HCT116 (cell line): ENCODE results near the gene BTBD9. TPM values are rescaled to one million over a fixed set of nuclear protein-coding genes. Genes with fewer than 3 reads are reported as not detected.

ENCODE experiments used
- ATAC-seq: fragments of 200-7000 bp; cut with Tn5 transposase; 2 replicates; pipeline ENCODE4 v1.9.1; 2020; ENCODE audit warnings: mild to moderate bottlenecking, moderate library complexity
- BruUV-seq: library from RNA; stranded (reverse); fragments of 400-500 nt; replicated peaks from 2 replicates; lab custom pipeline; 2021; lab: Mats Ljungman, UMichigan
- CTCF ChIA-PET: fragments of 300-600 bp; sonication (Branson Sonifier 250); formaldehyde crosslinking; loops from one replicate; lab custom pipeline; 2021; ENCODE audit warnings: antibody characterized with exemption; lab: Charles Lee
- POLR2A ChIA-PET: fragments of 300-600, 350-600 bp; sonication (Branson Sonifier 250); formaldehyde crosslinking; loops from one replicate; lab custom pipeline; 2021; ENCODE audit warnings: antibody characterized with exemption; lab: Charles Lee
- RAD21 ChIA-PET, 2 experiments: fragments of 300-600 bp; sonication (Branson Sonifier 250); formaldehyde crosslinking; loops; one replicate each; lab custom pipeline; 2023; ENCODE audit warnings: low total read pairs in 2 of 2; ENCODE audit not compliant: uncharacterized antibody in 2 of 2, unreplicated experiment in 2 of 2, low non-redundant PET in 1 of 2; lab: Charles Lee
- DNase-seq: peaks from one replicate; pipeline ENCODE4 v3.0.0-alpha.2; 2010; ENCODE audit warnings: low read depth, low spot score
- H2AFZ ChIP-seq: fragments of 200-600 bp; shearing (Covaris generic), sonication (generic); 2 replicates; pipeline ENCODE4 v1.6.1; 2017; ENCODE audit warnings: low read depth, mixed run types, mixed read lengths, antibody characterized with exemption, low read length; ENCODE audit not compliant: poor library complexity, severe bottlenecking
- H3K27ac ChIP-seq: 2 replicates; pipeline ENCODE4 v1.5.1; 2012; ENCODE audit warnings: low read depth, low read length
- H3K27me3 ChIP-seq: fragments of 200-600 bp; sonication (generic); 2 replicates; pipeline ENCODE4 v1.6.1; 2016; ENCODE audit warnings: mixed run types, low read length, mixed read lengths; ENCODE audit not compliant: insufficient read depth
- H3K36me3 ChIP-seq, 2 experiments: fragments of 200-500 bp in 1 of 2; fragments of 200-600 bp in 1 of 2; sonication (Bioruptor generic) in 1 of 2; sonication (generic) in 1 of 2; 2 replicates each; pipeline versions ENCODE4 v1.5.1 to v1.6.1; 2014 to 2016; ENCODE audit warnings: low read length in 2 of 2, inconsistent platforms in 1 of 2, mixed read lengths in 1 of 2, mixed run types in 1 of 2; ENCODE audit not compliant: insufficient read depth in 2 of 2, control insufficient read depth in 1 of 2
- H3K4me1 ChIP-seq, 2 experiments: fragments of 200-600 bp in 1 of 2; sonication (generic) in 1 of 2; 2 replicates each; pipeline versions ENCODE4 v1.5.1 to v1.6.1; 2012 to 2017; ENCODE audit warnings: low read length in 2 of 2, inconsistent platforms in 1 of 2, mild to moderate bottlenecking in 1 of 2, mixed read lengths in 1 of 2, mixed run types in 1 of 2, moderate library complexity in 1 of 2; ENCODE audit not compliant: insufficient read depth in 2 of 2, control insufficient read depth in 1 of 2
- H3K4me2 ChIP-seq: fragments of 200-600 bp; sonication (generic); 2 replicates; pipeline ENCODE4 v1.6.1; 2017; ENCODE audit warnings: mixed run types, low read length, mixed read lengths
- H3K4me3 ChIP-seq, 2 experiments: fragments of 200-600 bp in 1 of 2; sonication (generic) in 1 of 2; replicated peaks in 1 of 2; 2 replicates each; pipeline ENCODE4 v1.5.1; 2011 to 2016; ENCODE audit warnings: low read length in 2 of 2, control low read depth in 1 of 2, low read depth in 1 of 2, mild to moderate bottlenecking in 1 of 2, mixed read lengths in 1 of 2, mixed run types in 1 of 2
- H3K79me2 ChIP-seq: fragments of 200-600 bp; sonication (generic); 2 replicates; pipeline ENCODE4 v1.6.1; 2017; ENCODE audit warnings: mild to moderate bottlenecking, mixed run types, low read length, moderate library complexity, mixed read lengths; ENCODE audit not compliant: insufficient read depth
- H3K9ac ChIP-seq: fragments of 200-600 bp; sonication (generic); 2 replicates; pipeline ENCODE4 v1.6.1; 2016; ENCODE audit warnings: low read length, mixed read lengths
- H3K9me2 ChIP-seq: fragments of 200-600 bp; sonication (generic), shearing (Covaris generic); 2 replicates; pipeline ENCODE4 v1.6.1; 2017; ENCODE audit warnings: mixed run types, mild to moderate bottlenecking, moderate library complexity; ENCODE audit not compliant: insufficient read depth
- H3K9me3 ChIP-seq, 2 experiments: fragments of 200-500 bp in 1 of 2; fragments of 200-600 bp in 1 of 2; sonication (Bioruptor generic) in 1 of 2; sonication (generic) in 1 of 2; 2 replicates each; pipeline ENCODE4 v1.6.1; 2014 to 2017; ENCODE audit warnings: low read length in 2 of 2, mixed read lengths in 2 of 2, inconsistent platforms in 1 of 2, low read depth in 1 of 2, mild to moderate bottlenecking in 1 of 2, mixed run types in 1 of 2, moderate library complexity in 1 of 2; ENCODE audit not compliant: control insufficient read depth in 1 of 2, insufficient read depth in 1 of 2
- H4K20me1 ChIP-seq: fragments of 200-600 bp; sonication (generic), shearing (Covaris generic); 2 replicates; pipeline ENCODE4 v1.6.1; 2017; ENCODE audit warnings: mixed run types, mild to moderate bottlenecking, moderate library complexity; ENCODE audit not compliant: insufficient read depth
- CBX3 ChIP-seq: IDR thresholded peaks from 2 replicates; pipeline ENCODE4 v1.6.1; 2012; ENCODE audit warnings: low read depth
- CEBPB ChIP-seq: IDR thresholded peaks from 2 replicates; pipeline ENCODE4 v1.6.1; 2012; ENCODE audit warnings: low read depth
- ELF1 ChIP-seq: IDR thresholded peaks from 2 replicates; pipeline ENCODE4 v1.6.1; 2012; ENCODE audit warnings: low read depth, borderline replicate concordance
- EZH2phosphoT487 ChIP-seq: fragments of 200-600 bp; IDR thresholded peaks from 2 replicates; pipeline ENCODE4 v1.6.1; 2018; ENCODE audit warnings: antibody characterized with exemption, borderline replicate concordance
- FOSL1 ChIP-seq: IDR thresholded peaks from 2 replicates; pipeline ENCODE4 v1.6.1; 2012; ENCODE audit warnings: low read depth
- JUND ChIP-seq: IDR thresholded peaks from 2 replicates; pipeline ENCODE4 v1.6.1; 2012
- RAD21 ChIP-seq: IDR thresholded peaks from 2 replicates; pipeline ENCODE4 v1.6.1; 2012; ENCODE audit warnings: low read depth, mild to moderate bottlenecking
- SP1 ChIP-seq: IDR thresholded peaks from 2 replicates; pipeline ENCODE4 v1.6.1; 2012; ENCODE audit warnings: low read depth
- SRF ChIP-seq: IDR thresholded peaks from 2 replicates; pipeline ENCODE4 v1.6.1; 2012; ENCODE audit warnings: low read depth
- ZFX ChIP-seq: fragments of 450-650 bp; IDR thresholded peaks from 2 replicates; pipeline ENCODE4 v1.6.1; 2017
- ZNF274 ChIP-seq: fragments of 200-500 bp; sonication (Bioruptor generic); IDR thresholded peaks from 2 replicates; pipeline ENCODE4 v1.6.1; 2014; ENCODE audit warnings: mild to moderate bottlenecking, low read depth, low read length, inconsistent platforms
- intact Hi-C: fragments of 100-400 bp; cut with micrococcal nuclease; formaldehyde crosslinking; loops from 2 replicates; pipeline ENCODE4 v1.10.0; 2022
- total RNA-seq: library from RNA; stranded (reverse); gene quantifications from one replicate; pipeline ENCODE4 v1.2.1, GENCODE V29; 2021; ENCODE audit not compliant: unreplicated experiment
- TF ChIP-seq, protein P1 (sequence below): IDR thresholded peaks from 2 replicates; pipeline ENCODE4 v1.6.1; 2012; ENCODE audit warnings: low read depth
- TF ChIP-seq, protein P2 (sequence below): IDR thresholded peaks from 2 replicates; pipeline ENCODE4 v1.6.1; 2012
- TF ChIP-seq, protein P3 (sequence below), 3 experiments: fragments of 200-600 bp in 1 of 3; sonication (generic) in 1 of 3; IDR thresholded peaks in 2 of 3; conservative IDR thresholded peaks in 1 of 3; 2 replicates each; pipeline ENCODE4 v1.5.1; 2012 to 2017; ENCODE audit warnings: low read depth in 2 of 3, low read length in 2 of 3, antibody characterized with exemption in 1 of 3, borderline replicate concordance in 1 of 3, control low read depth in 1 of 3, mild to moderate bottlenecking in 1 of 3, mixed read lengths in 1 of 3, mixed run types in 1 of 3, moderate library complexity in 1 of 3; ENCODE audit not compliant: insufficient read depth in 1 of 3

The BTBD9 gene
- total RNA-seq, 1 experiment from 2014 or later: 10.9 TPM

DNA sequence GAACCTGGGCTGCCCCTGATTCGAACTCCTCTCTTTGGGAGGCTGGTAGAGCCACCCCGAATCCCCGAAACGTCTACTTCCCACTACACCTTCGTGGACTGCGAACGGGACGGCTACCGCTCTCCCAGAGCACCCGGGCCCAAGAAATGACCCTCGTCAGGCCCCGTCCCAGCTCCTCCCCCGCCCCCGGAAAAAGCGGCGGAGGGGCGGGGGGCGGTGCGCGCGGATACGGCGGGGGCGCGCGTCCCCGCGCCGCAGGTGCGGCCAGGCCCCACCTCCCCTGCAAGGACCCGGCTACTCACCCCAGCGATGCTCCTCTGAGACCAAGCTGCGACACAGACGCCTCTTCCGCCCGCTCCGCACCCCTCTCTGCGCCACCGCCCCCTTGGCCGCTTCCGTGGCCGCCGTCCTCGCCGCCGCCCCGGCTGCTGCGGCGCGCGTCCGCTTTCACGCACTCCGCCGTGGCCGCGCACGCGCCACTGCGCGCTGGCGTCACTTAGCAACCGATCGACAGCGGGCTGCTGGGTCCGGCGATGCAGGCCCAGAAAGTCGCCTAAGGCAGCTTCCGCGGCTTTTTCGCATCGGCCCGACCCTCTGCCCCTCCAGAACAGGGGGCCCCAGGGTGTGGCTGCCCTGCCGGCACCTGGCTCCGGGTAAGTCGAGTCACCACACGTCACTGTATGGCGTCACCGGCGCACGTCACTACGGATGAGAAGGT, at the start of gene BTBD9 (continued):
- TF ChIP-seq, protein P1, sequence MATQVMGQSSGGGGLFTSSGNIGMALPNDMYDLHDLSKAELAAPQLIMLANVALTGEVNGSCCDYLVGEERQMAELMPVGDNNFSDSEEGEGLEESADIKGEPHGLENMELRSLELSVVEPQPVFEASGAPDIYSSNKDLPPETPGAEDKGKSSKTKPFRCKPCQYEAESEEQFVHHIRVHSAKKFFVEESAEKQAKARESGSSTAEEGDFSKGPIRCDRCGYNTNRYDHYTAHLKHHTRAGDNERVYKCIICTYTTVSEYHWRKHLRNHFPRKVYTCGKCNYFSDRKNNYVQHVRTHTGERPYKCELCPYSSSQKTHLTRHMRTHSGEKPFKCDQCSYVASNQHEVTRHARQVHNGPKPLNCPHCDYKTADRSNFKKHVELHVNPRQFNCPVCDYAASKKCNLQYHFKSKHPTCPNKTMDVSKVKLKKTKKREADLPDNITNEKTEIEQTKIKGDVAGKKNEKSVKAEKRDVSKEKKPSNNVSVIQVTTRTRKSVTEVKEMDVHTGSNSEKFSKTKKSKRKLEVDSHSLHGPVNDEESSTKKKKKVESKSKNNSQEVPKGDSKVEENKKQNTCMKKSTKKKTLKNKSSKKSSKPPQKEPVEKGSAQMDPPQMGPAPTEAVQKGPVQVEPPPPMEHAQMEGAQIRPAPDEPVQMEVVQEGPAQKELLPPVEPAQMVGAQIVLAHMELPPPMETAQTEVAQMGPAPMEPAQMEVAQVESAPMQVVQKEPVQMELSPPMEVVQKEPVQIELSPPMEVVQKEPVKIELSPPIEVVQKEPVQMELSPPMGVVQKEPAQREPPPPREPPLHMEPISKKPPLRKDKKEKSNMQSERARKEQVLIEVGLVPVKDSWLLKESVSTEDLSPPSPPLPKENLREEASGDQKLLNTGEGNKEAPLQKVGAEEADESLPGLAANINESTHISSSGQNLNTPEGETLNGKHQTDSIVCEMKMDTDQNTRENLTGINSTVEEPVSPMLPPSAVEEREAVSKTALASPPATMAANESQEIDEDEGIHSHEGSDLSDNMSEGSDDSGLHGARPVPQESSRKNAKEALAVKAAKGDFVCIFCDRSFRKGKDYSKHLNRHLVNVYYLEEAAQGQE: no peak
- TF ChIP-seq, protein P2, sequence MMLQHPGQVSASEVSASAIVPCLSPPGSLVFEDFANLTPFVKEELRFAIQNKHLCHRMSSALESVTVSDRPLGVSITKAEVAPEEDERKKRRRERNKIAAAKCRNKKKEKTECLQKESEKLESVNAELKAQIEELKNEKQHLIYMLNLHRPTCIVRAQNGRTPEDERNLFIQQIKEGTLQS: no peak
- TF ChIP-seq CEBPB (no peak), FOSL1 (no peak)
- TF ChIP-seq, all 23 proteins: peak for 7

DNA sequence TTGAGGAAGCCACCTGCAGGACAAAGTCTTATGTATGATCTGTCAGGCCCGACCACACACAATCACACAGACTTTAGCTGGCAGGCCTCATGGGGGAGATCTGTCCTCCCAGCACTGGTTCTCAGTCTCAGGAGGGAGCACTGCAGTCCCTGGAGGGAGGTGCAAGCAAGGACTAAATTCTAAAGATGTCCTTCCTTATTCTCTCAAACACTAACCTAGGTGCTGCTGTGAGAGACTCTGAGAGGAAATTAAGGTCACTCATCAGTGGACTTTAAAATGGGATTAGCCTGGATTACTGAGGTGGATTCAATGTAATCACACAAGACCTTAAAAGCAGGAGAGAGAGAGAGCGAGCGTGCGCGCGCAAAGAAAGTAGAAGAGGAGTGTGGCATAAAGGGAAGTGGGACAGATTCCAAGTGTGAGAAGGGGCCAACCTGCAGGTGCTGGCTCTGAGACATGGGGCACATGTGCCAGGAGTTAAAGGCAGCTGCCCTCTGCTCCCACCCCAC, 48.9 kb upstream of the BTBD9 start:
- peaks cover 27% of the 10 kb centered on the region; the same call in 1 of the 2 replicates for H4K20me1 ChIP-seq
- H3K27ac ChIP-seq: no peak overlapping the region
- ATAC-seq (no peak), DNase-seq (no peak)
- BruUV-seq: no TSS peak
- ChIA-PET POLR2A (interaction anchor here (1.8 kb wide), 1 partner anchor 15 kb away, joined by 4 read pairs; the partner anchor contains the start of gene GLO1), CTCF (interaction anchor here (1.2 kb wide), 1 partner anchor 15 kb away, joined by 3 read pairs; no protein-coding TSS in a partner anchor), RAD21 (no interaction called here)
- H3K9ac ChIP-seq: no peak overlapping the region
- H3K4me3 ChIP-seq: no peak overlapping the region
- H3K9me3 ChIP-seq: no peaks in the 10 kb centered on the region
- H3K4me1 ChIP-seq: no peaks in the 10 kb centered on the region
- no peak overlapping the region for H3K4me2 ChIP-seq
- H3K79me2 ChIP-seq: peaks cover 92% of the 10 kb centered on the region
- intact Hi-C loops: no loop called here
- no peak overlapping the region for H2AFZ ChIP-seq
- no peaks in the 10 kb centered on the region for H3K9me2 ChIP-seq
- H3K36me3 ChIP-seq: peaks cover 0 to 14% of the 10 kb centered on the region in 2 experiments
- no peaks in the 10 kb centered on the region for H3K27me3 ChIP-seq
- no peak for TF ChIP-seq CBX3
- TF ChIP-seq, protein P2: no peak
- no peak for TF ChIP-seq RAD21
- TF ChIP-seq, protein P1: no peak
- TF ChIP-seq SP1: no peak
- TF ChIP-seq JUND: no peak
- no peak for TF ChIP-seq ELF1
- TF ChIP-seq EZH2phosphoT487: no peak
- TF ChIP-seq SRF: no peak
- TF ChIP-seq, protein P3, sequence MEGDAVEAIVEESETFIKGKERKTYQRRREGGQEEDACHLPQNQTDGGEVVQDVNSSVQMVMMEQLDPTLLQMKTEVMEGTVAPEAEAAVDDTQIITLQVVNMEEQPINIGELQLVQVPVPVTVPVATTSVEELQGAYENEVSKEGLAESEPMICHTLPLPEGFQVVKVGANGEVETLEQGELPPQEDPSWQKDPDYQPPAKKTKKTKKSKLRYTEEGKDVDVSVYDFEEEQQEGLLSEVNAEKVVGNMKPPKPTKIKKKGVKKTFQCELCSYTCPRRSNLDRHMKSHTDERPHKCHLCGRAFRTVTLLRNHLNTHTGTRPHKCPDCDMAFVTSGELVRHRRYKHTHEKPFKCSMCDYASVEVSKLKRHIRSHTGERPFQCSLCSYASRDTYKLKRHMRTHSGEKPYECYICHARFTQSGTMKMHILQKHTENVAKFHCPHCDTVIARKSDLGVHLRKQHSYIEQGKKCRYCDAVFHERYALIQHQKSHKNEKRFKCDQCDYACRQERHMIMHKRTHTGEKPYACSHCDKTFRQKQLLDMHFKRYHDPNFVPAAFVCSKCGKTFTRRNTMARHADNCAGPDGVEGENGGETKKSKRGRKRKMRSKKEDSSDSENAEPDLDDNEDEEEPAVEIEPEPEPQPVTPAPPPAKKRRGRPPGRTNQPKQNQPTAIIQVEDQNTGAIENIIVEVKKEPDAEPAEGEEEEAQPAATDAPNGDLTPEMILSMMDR (IDR thresholded peaks at IDR 0.05 in 2 of 3, conservative IDR thresholded peaks at IDR 0.05 in 1 of 3; ENCODE audit: borderline replicate concordance in 1 of 3, insufficient read depth in 1 of 3, low read depth in 2 of 3, low read length in 2 of 3): no peak
- no peak for TF ChIP-seq FOSL1
- no peak for TF ChIP-seq ZNF274
- no peak for TF ChIP-seq CEBPB
- TF ChIP-seq ZFX: no peak
